HCT116 (cell line): ENCODE data around the gene PGRMC1. TPM values are rescaled to one million over a fixed set of nuclear protein-coding genes. Genes with fewer than 3 reads are reported as not detected.

Source experiments
- ATAC-seq: fragments of 200-7000 bp; cut with Tn5 transposase; 2 replicates; pipeline ENCODE4 v1.9.1; 2020; ENCODE audit warnings: mild to moderate bottlenecking, moderate library complexity
- BruUV-seq: library from RNA; stranded (reverse); fragments of 400-500 nt; replicated peaks from 2 replicates; lab custom pipeline; 2021; lab: Mats Ljungman, UMichigan
- CTCF ChIA-PET: fragments of 300-600 bp; sonication (Branson Sonifier 250); formaldehyde crosslinking; loops from one replicate; lab custom pipeline; 2021; ENCODE audit warnings: antibody characterized with exemption; lab: Charles Lee
- POLR2A ChIA-PET: fragments of 300-600, 350-600 bp; sonication (Branson Sonifier 250); formaldehyde crosslinking; loops from one replicate; lab custom pipeline; 2021; ENCODE audit warnings: antibody characterized with exemption; lab: Charles Lee
- RAD21 ChIA-PET, 2 experiments: fragments of 300-600 bp; sonication (Branson Sonifier 250); formaldehyde crosslinking; loops; one replicate each; lab custom pipeline; 2023; ENCODE audit warnings: low total read pairs in 2 of 2; ENCODE audit not compliant: uncharacterized antibody in 2 of 2, unreplicated experiment in 2 of 2, low non-redundant PET in 1 of 2; lab: Charles Lee
- DNase-seq: peaks from one replicate; pipeline ENCODE4 v3.0.0-alpha.2; 2010; ENCODE audit warnings: low read depth, low spot score
- H2AFZ ChIP-seq: fragments of 200-600 bp; shearing (Covaris generic), sonication (generic); 2 replicates; pipeline ENCODE4 v1.6.1; 2017; ENCODE audit warnings: low read depth, mixed run types, mixed read lengths, antibody characterized with exemption, low read length; ENCODE audit not compliant: poor library complexity, severe bottlenecking
- H3K27ac ChIP-seq: 2 replicates; pipeline ENCODE4 v1.5.1; 2012; ENCODE audit warnings: low read depth, low read length
- H3K27me3 ChIP-seq: fragments of 200-600 bp; sonication (generic); 2 replicates; pipeline ENCODE4 v1.6.1; 2016; ENCODE audit warnings: mixed run types, low read length, mixed read lengths; ENCODE audit not compliant: insufficient read depth
- H3K36me3 ChIP-seq, 2 experiments: fragments of 200-500 bp in 1 of 2; fragments of 200-600 bp in 1 of 2; sonication (Bioruptor generic) in 1 of 2; sonication (generic) in 1 of 2; 2 replicates each; pipeline versions ENCODE4 v1.5.1 to v1.6.1; 2014 to 2016; ENCODE audit warnings: low read length in 2 of 2, inconsistent platforms in 1 of 2, mixed read lengths in 1 of 2, mixed run types in 1 of 2; ENCODE audit not compliant: insufficient read depth in 2 of 2, control insufficient read depth in 1 of 2
- H3K4me1 ChIP-seq, 2 experiments: fragments of 200-600 bp in 1 of 2; sonication (generic) in 1 of 2; 2 replicates each; pipeline versions ENCODE4 v1.5.1 to v1.6.1; 2012 to 2017; ENCODE audit warnings: low read length in 2 of 2, inconsistent platforms in 1 of 2, mild to moderate bottlenecking in 1 of 2, mixed read lengths in 1 of 2, mixed run types in 1 of 2, moderate library complexity in 1 of 2; ENCODE audit not compliant: insufficient read depth in 2 of 2, control insufficient read depth in 1 of 2
- H3K4me2 ChIP-seq: fragments of 200-600 bp; sonication (generic); 2 replicates; pipeline ENCODE4 v1.6.1; 2017; ENCODE audit warnings: mixed run types, low read length, mixed read lengths
- H3K4me3 ChIP-seq, 2 experiments: fragments of 200-600 bp in 1 of 2; sonication (generic) in 1 of 2; replicated peaks in 1 of 2; 2 replicates each; pipeline ENCODE4 v1.5.1; 2011 to 2016; ENCODE audit warnings: low read length in 2 of 2, control low read depth in 1 of 2, low read depth in 1 of 2, mild to moderate bottlenecking in 1 of 2, mixed read lengths in 1 of 2, mixed run types in 1 of 2
- H3K79me2 ChIP-seq: fragments of 200-600 bp; sonication (generic); 2 replicates; pipeline ENCODE4 v1.6.1; 2017; ENCODE audit warnings: mild to moderate bottlenecking, mixed run types, low read length, moderate library complexity, mixed read lengths; ENCODE audit not compliant: insufficient read depth
- H3K9ac ChIP-seq: fragments of 200-600 bp; sonication (generic); 2 replicates; pipeline ENCODE4 v1.6.1; 2016; ENCODE audit warnings: low read length, mixed read lengths
- H3K9me2 ChIP-seq: fragments of 200-600 bp; sonication (generic), shearing (Covaris generic); 2 replicates; pipeline ENCODE4 v1.6.1; 2017; ENCODE audit warnings: mixed run types, mild to moderate bottlenecking, moderate library complexity; ENCODE audit not compliant: insufficient read depth
- H3K9me3 ChIP-seq, 2 experiments: fragments of 200-500 bp in 1 of 2; fragments of 200-600 bp in 1 of 2; sonication (Bioruptor generic) in 1 of 2; sonication (generic) in 1 of 2; 2 replicates each; pipeline ENCODE4 v1.6.1; 2014 to 2017; ENCODE audit warnings: low read length in 2 of 2, mixed read lengths in 2 of 2, inconsistent platforms in 1 of 2, low read depth in 1 of 2, mild to moderate bottlenecking in 1 of 2, mixed run types in 1 of 2, moderate library complexity in 1 of 2; ENCODE audit not compliant: control insufficient read depth in 1 of 2, insufficient read depth in 1 of 2
- H4K20me1 ChIP-seq: fragments of 200-600 bp; sonication (generic), shearing (Covaris generic); 2 replicates; pipeline ENCODE4 v1.6.1; 2017; ENCODE audit warnings: mixed run types, mild to moderate bottlenecking, moderate library complexity; ENCODE audit not compliant: insufficient read depth
- ATF3 ChIP-seq: IDR thresholded peaks from 2 replicates; pipeline ENCODE4 v1.6.1; 2012
- CBX3 ChIP-seq: IDR thresholded peaks from 2 replicates; pipeline ENCODE4 v1.6.1; 2012; ENCODE audit warnings: low read depth
- CTCF ChIP-seq, 3 experiments: fragments of 200-600 bp in 1 of 3; sonication (generic) in 1 of 3; IDR thresholded peaks in 2 of 3; conservative IDR thresholded peaks in 1 of 3; 2 replicates each; pipeline ENCODE4 v1.5.1; 2012 to 2017; ENCODE audit warnings: low read depth in 2 of 3, low read length in 2 of 3, antibody characterized with exemption in 1 of 3, borderline replicate concordance in 1 of 3, control low read depth in 1 of 3, mild to moderate bottlenecking in 1 of 3, mixed read lengths in 1 of 3, mixed run types in 1 of 3, moderate library complexity in 1 of 3; ENCODE audit not compliant: insufficient read depth in 1 of 3
- EGR1 ChIP-seq: IDR thresholded peaks from 2 replicates; pipeline ENCODE4 v1.6.1; 2012; ENCODE audit warnings: low read depth
- ELF1 ChIP-seq: IDR thresholded peaks from 2 replicates; pipeline ENCODE4 v1.6.1; 2012; ENCODE audit warnings: low read depth, borderline replicate concordance
- EZH2phosphoT487 ChIP-seq: fragments of 200-600 bp; IDR thresholded peaks from 2 replicates; pipeline ENCODE4 v1.6.1; 2018; ENCODE audit warnings: antibody characterized with exemption, borderline replicate concordance
- FOSL1 ChIP-seq: IDR thresholded peaks from 2 replicates; pipeline ENCODE4 v1.6.1; 2012; ENCODE audit warnings: low read depth
- MAX ChIP-seq: IDR thresholded peaks from 2 replicates; pipeline ENCODE4 v1.6.1; 2012
- RAD21 ChIP-seq: IDR thresholded peaks from 2 replicates; pipeline ENCODE4 v1.6.1; 2012; ENCODE audit warnings: low read depth, mild to moderate bottlenecking
- REST ChIP-seq: IDR thresholded peaks from 2 replicates; pipeline ENCODE4 v1.6.1; 2012; ENCODE audit warnings: low read depth
- SRF ChIP-seq: IDR thresholded peaks from 2 replicates; pipeline ENCODE4 v1.6.1; 2012; ENCODE audit warnings: low read depth
- TCF7L2 ChIP-seq: IDR thresholded peaks from 2 replicates; pipeline ENCODE4 v1.7.0; 2011; ENCODE audit warnings: borderline replicate concordance, inconsistent platforms; ENCODE audit not compliant: insufficient read depth, insufficient read length; ENCODE audit errors: extremely low read depth
- ZNF274 ChIP-seq: fragments of 200-500 bp; sonication (Bioruptor generic); IDR thresholded peaks from 2 replicates; pipeline ENCODE4 v1.6.1; 2014; ENCODE audit warnings: mild to moderate bottlenecking, low read depth, low read length, inconsistent platforms
- intact Hi-C: fragments of 100-400 bp; cut with micrococcal nuclease; formaldehyde crosslinking; loops from 2 replicates; pipeline ENCODE4 v1.10.0; 2022
- total RNA-seq: library from RNA; stranded (reverse); gene quantifications from one replicate; pipeline ENCODE4 v1.2.1, GENCODE V29; 2021; ENCODE audit not compliant: unreplicated experiment

The PGRMC1 gene
- total RNA-seq, 1 experiment from 2014 or later: 81.6 TPM

- H3K36me3 ChIP-seq: no peaks in the 10 kb centered on the region
- H3K4me1 ChIP-seq: no peaks in the 10 kb centered on the region
- BruUV-seq: no TSS peak
- H3K9ac ChIP-seq: no peak overlapping the region
- ChIA-PET CTCF (no interaction called here), RAD21 (no interaction called here), POLR2A (no interaction called here)
- no peak overlapping the region for H3K4me3 ChIP-seq
- H3K27ac ChIP-seq: no peak overlapping the region
- H3K9me2 ChIP-seq: no peaks in the 10 kb centered on the region
- no peaks in the 10 kb centered on the region for H3K27me3 ChIP-seq
- H3K4me2 ChIP-seq: no peak overlapping the region
- DNase-seq (no peak), ATAC-seq (no peak)
- intact Hi-C loops: no loop called here
- no peaks in the 10 kb centered on the region for H4K20me1 ChIP-seq
- no peak overlapping the region for H2AFZ ChIP-seq
- no peaks in the 10 kb centered on the region for H3K9me3 ChIP-seq
- TF ChIP-seq TCF7L2 (no peak), CBX3 (no peak), CTCF (IDR thresholded peaks at IDR 0.05 in 2 of 3, conservative IDR thresholded peaks at IDR 0.05 in 1 of 3; ENCODE audit: borderline replicate concordance in 1 of 3, insufficient read depth in 1 of 3, low read depth in 2 of 3, low read length in 2 of 3) (no peak), ZNF274 (no peak), EGR1 (no peak), RAD21 (no peak), REST (no peak), EZH2phosphoT487 (no peak), MAX (no peak), FOSL1 (no peak), SRF (no peak), ELF1 (no peak), ATF3 (no peak)
- no peaks in the 10 kb centered on the region for H3K79me2 ChIP-seq
Measured at GRCh38 chrX:119190831-119191230, 45.3 kb upstream of the PGRMC1 start.
